Measurements from ENCODE around the gene DNAI4.
A peak's percentile ranks its signal among the peaks of the same experiment; 100 is the strongest.

GRCh38 chr1:66944330-66945274 lies 19.9 kb upstream of the DNAI4 start:
- TF ChIP-seq, protein P1, sequence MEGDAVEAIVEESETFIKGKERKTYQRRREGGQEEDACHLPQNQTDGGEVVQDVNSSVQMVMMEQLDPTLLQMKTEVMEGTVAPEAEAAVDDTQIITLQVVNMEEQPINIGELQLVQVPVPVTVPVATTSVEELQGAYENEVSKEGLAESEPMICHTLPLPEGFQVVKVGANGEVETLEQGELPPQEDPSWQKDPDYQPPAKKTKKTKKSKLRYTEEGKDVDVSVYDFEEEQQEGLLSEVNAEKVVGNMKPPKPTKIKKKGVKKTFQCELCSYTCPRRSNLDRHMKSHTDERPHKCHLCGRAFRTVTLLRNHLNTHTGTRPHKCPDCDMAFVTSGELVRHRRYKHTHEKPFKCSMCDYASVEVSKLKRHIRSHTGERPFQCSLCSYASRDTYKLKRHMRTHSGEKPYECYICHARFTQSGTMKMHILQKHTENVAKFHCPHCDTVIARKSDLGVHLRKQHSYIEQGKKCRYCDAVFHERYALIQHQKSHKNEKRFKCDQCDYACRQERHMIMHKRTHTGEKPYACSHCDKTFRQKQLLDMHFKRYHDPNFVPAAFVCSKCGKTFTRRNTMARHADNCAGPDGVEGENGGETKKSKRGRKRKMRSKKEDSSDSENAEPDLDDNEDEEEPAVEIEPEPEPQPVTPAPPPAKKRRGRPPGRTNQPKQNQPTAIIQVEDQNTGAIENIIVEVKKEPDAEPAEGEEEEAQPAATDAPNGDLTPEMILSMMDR (IDR thresholded peaks at IDR 0.05), result no peak
- peak in 1 of 2 donors; percentile 64 for TF ChIP-seq POLR2AphosphoS5 (IDR thresholded peaks at IDR 0.05; ENCODE audit: insufficient read depth in 1 of 2, low read depth in 1 of 2)
